ENCODE results near the gene AKAIN1. TPM values are rescaled to one million over a fixed set of nuclear protein-coding genes. Genes with fewer than 3 reads are reported as not detected.

AKAIN1 gene
- total RNA-seq, 1 experiment from 2014 or later: not detected

DNA sequence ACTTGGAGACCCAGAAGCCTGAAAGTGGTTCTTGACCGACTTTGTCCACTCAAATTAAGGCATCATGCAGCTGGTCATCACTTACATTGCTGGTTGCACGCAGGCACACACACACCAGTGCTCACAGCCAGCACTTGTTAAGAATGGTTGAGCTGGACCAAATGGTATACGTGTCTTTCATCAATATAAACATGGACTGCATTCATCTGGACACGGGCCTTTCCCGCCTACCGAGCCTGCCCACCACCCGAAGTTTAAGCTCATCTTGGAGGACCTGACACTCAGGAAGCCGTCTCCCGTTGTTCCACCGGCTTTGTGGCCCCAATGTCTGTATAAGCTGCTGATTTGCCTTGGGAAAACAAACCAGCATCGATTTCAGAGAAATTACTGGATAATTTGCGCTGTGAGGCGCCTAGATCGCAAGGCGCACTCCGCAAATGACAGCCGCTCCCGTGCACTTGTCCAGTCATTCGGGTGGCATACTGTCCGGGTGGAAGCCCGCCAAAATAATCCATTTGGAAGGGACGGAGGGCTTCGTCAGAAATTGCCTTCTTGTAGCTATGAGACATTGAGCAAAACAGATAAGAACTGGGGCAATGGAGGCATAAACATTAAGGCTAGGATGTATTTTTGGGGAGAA, 40.1 kb upstream of the AKAIN1 start (continued):
- TF ChIP-seq, protein P1, sequence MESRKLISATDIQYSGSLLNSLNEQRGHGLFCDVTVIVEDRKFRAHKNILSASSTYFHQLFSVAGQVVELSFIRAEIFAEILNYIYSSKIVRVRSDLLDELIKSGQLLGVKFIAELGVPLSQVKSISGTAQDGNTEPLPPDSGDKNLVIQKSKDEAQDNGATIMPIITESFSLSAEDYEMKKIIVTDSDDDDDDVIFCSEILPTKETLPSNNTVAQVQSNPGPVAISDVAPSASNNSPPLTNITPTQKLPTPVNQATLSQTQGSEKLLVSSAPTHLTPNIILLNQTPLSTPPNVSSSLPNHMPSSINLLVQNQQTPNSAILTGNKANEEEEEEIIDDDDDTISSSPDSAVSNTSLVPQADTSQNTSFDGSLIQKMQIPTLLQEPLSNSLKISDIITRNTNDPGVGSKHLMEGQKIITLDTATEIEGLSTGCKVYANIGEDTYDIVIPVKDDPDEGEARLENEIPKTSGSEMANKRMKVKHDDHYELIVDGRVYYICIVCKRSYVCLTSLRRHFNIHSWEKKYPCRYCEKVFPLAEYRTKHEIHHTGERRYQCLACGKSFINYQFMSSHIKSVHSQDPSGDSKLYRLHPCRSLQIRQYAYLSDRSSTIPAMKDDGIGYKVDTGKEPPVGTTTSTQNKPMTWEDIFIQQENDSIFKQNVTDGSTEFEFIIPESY (IDR thresholded peaks at IDR 0.05; ENCODE audit: extremely low read depth, insufficient replicate concordance, low read length): no peak
- TF ChIP-seq POLR2AphosphoS5 (IDR thresholded peaks at IDR 0.05; ENCODE audit: low read depth, low read length) (no peak), POLR2A (IDR thresholded peaks at IDR 0.05; ENCODE audit: borderline replicate concordance, extremely low read depth, insufficient read depth, insufficient read length) (no peak), EZH2phosphoT487 (IDR thresholded peaks at IDR 0.05; ENCODE audit: borderline replicate concordance) (no peak)

DNA sequence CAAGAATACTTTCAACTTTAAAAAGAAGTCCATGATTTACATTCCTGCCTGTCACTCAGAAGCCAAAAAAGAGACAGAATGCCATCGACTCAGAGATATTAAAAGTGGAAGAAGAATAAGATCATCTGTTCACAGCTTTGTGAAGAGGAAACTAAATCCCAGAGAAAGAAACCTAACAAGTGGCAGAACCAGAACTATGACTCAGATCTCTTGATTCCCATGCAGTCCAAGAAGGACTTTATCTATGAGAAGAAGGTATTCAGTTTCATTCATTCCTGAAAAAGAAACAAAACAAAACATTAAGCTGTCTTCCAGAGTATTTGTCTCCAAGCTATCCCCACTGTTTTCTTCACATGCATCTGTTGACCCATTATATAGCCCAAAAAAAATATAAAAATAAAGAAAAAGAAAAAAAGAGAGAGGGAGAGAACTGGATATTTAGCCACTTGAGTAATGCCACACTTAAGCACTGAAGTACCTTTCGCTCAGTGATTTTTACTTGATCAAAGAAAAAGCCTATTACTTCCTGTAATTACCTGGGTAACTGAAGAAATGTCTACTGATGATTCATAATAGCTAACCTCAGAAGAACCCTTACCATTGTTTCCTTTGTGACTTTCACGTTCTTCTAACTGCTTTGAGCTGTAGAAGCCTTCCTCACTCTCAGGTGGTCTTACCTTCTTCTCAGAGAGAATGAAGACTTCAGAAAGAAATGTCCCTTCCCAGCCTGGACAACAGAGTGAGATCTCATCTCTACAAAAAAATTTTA, 17.7 kb upstream of the AKAIN1 start:
- Histone ChIP-seq H2AFZ (ENCODE audit: low read depth, low read length, poor library complexity, severe bottlenecking) (no peak overlapping the region), H3K27ac (ENCODE audit: low read depth, low read length) (no peak overlapping the region), H3K9me3 (ENCODE audit: control insufficient read depth in 1 of 2, insufficient read depth in 1 of 2, low read depth in 1 of 2, low read length in 2 of 2) (peaks cover 0 to 13% of the 10 kb centered on the region in 2 experiments; a peak in 2 of 4 replicates), H3K36me3 (ENCODE audit: control insufficient read depth in 1 of 2, insufficient read depth in 2 of 2, low read length in 2 of 2) (no peaks in the 10 kb centered on the region), H3K27me3 (ENCODE audit: insufficient read depth, low read length) (no peaks in the 10 kb centered on the region), H3K4me1 (ENCODE audit: control insufficient read depth in 1 of 2, insufficient read depth in 2 of 2, low read length in 2 of 2) (no peaks in the 10 kb centered on the region), H3K4me2 (ENCODE audit: low read length) (no peak overlapping the region), H4K20me1 (ENCODE audit: insufficient read depth) (no peaks in the 10 kb centered on the region), H3K4me3 (replicated peaks in 1 of 2; ENCODE audit: low read depth in 1 of 2, low read length in 2 of 2) (no peak overlapping the region), H3K9me2 (ENCODE audit: insufficient read depth) (no peaks in the 10 kb centered on the region), H3K9ac (ENCODE audit: low read length) (no peak overlapping the region), H3K79me2 (ENCODE audit: insufficient read depth, low read length) (no peaks in the 10 kb centered on the region)
- BruUV-seq (replicated peaks): no TSS peak
- ChIA-PET POLR2A (no interaction called here), CTCF (no interaction called here), RAD21 (ENCODE audit: low non-redundant PET in 1 of 2, low total read pairs in 2 of 2, uncharacterized antibody in 2 of 2, unreplicated experiment in 2 of 2) (no interaction called here)
- no peak for ATAC-seq
- TF ChIP-seq JUND (IDR thresholded peaks at IDR 0.05) (no peak), RAD21 (IDR thresholded peaks at IDR 0.05; ENCODE audit: low read depth) (no peak), POLR2A (IDR thresholded peaks at IDR 0.05; ENCODE audit: borderline replicate concordance, extremely low read depth, insufficient read depth, insufficient read length) (no peak), FOSL1 (IDR thresholded peaks at IDR 0.05; ENCODE audit: low read depth) (no peak), ZNF274 (IDR thresholded peaks at IDR 0.05; ENCODE audit: low read depth, low read length) (no peak), EGR1 (IDR thresholded peaks at IDR 0.05; ENCODE audit: low read depth) (no peak), SP1 (IDR thresholded peaks at IDR 0.05; ENCODE audit: low read depth) (no peak), YY1 (IDR thresholded peaks at IDR 0.05; ENCODE audit: extremely low read depth, insufficient replicate concordance, low read depth, low read length) (no peak), CEBPB (IDR thresholded peaks at IDR 0.05; ENCODE audit: low read depth) (no peak), ZFX (IDR thresholded peaks at IDR 0.05) (no peak), SRF (IDR thresholded peaks at IDR 0.05; ENCODE audit: low read depth) (no peak)
- TF ChIP-seq, protein P2, sequence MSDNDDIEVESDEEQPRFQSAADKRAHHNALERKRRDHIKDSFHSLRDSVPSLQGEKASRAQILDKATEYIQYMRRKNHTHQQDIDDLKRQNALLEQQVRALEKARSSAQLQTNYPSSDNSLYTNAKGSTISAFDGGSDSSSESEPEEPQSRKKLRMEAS (IDR thresholded peaks at IDR 0.05): no peak
- TF ChIP-seq, protein P3, sequence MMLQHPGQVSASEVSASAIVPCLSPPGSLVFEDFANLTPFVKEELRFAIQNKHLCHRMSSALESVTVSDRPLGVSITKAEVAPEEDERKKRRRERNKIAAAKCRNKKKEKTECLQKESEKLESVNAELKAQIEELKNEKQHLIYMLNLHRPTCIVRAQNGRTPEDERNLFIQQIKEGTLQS (IDR thresholded peaks at IDR 0.05): no peak
- TF ChIP-seq, protein P4, sequence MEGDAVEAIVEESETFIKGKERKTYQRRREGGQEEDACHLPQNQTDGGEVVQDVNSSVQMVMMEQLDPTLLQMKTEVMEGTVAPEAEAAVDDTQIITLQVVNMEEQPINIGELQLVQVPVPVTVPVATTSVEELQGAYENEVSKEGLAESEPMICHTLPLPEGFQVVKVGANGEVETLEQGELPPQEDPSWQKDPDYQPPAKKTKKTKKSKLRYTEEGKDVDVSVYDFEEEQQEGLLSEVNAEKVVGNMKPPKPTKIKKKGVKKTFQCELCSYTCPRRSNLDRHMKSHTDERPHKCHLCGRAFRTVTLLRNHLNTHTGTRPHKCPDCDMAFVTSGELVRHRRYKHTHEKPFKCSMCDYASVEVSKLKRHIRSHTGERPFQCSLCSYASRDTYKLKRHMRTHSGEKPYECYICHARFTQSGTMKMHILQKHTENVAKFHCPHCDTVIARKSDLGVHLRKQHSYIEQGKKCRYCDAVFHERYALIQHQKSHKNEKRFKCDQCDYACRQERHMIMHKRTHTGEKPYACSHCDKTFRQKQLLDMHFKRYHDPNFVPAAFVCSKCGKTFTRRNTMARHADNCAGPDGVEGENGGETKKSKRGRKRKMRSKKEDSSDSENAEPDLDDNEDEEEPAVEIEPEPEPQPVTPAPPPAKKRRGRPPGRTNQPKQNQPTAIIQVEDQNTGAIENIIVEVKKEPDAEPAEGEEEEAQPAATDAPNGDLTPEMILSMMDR (IDR thresholded peaks at IDR 0.05 in 2 of 3, conservative IDR thresholded peaks at IDR 0.05 in 1 of 3; ENCODE audit: borderline replicate concordance in 1 of 3, insufficient read depth in 1 of 3, low read depth in 2 of 3, low read length in 2 of 3): no peak
- TF ChIP-seq, protein P1 (IDR thresholded peaks at IDR 0.05; ENCODE audit: extremely low read depth, insufficient replicate concordance, low read length): no peak
- intact Hi-C loops (cut with micrococcal nuclease): no loop called here
- no peak for DNase-seq (ENCODE audit: low read depth, low spot score)
